B cell (primary cell): ENCODE measurements around the gene BMP8A. TPM values are rescaled to one million over a fixed set of nuclear protein-coding genes. Genes with fewer than 3 reads are reported as not detected.

Experiments used
- ATAC-seq: fragments of 200-7000 bp; cut with Tn5 transposase; one replicate; pipeline ENCODE4 v1.10.0; 2021; ENCODE audit warnings: low read depth, mild to moderate bottlenecking, moderate number of reproducible peaks, moderate library complexity
- CTCF ChIA-PET: fragments of 350-600 bp; sonication (Branson Sonifier 250); formaldehyde crosslinking; loops from one replicate; lab custom pipeline; 2021; ENCODE audit warnings: antibody characterized with exemption, inconsistent platforms; lab: Charles Lee
- POLR2A ChIA-PET: fragments of 350-600 bp; sonication (Branson Sonifier 250); formaldehyde crosslinking; loops from one replicate; lab custom pipeline; 2021; ENCODE audit warnings: antibody characterized with exemption; lab: Charles Lee
- DNase-seq: peaks from one replicate; pipeline ENCODE4 v3.0.0; 2013
- H2AFZ ChIP-seq: 2 replicates; pipeline ENCODE4 v1.6.1; 2012; ENCODE audit warnings: mild to moderate bottlenecking, low read depth, low read length; ENCODE audit not compliant: insufficient read depth, poor library complexity, severe bottlenecking
- H3K27ac ChIP-seq, 2 donors: 1 replicate in 1 of 2; 2 replicates in 1 of 2; pipeline ENCODE4 v1.5.1; 2012 to 2013; ENCODE audit warnings: low read length in 2 of 2, mild to moderate bottlenecking in 2 of 2, moderate library complexity in 1 of 2
- H3K27me3 ChIP-seq, 4 experiments: fragments of 200-600 bp in 1 of 4; sonication (generic) in 1 of 4; replicated peaks in 1 of 4; 1 replicate in 2 of 4; 2 replicates in 2 of 4; pipeline versions ENCODE4 v1.6.1 to v1.7.0; 2013 to 2016; ENCODE audit warnings: low read length in 3 of 4, mild to moderate bottlenecking in 2 of 4, mixed read lengths in 1 of 4, moderate library complexity in 1 of 4; ENCODE audit not compliant: insufficient read depth in 4 of 4, control insufficient read depth in 3 of 4; ENCODE audit errors: control extremely low read depth in 1 of 4
- H3K36me3 ChIP-seq, 2 experiments: replicated peaks in 1 of 2; 1 replicate in 1 of 2; 2 replicates in 1 of 2; pipeline versions ENCODE4 v1.6.1 to v1.7.1; 2013; ENCODE audit warnings: low read length in 1 of 2; ENCODE audit not compliant: insufficient read depth in 2 of 2, control insufficient read depth in 1 of 2; ENCODE audit errors: control extremely low read depth in 1 of 2, extremely low read depth in 1 of 2
- H3K4me1 ChIP-seq, 2 donors: fragments of 200-600 bp in 1 of 2; sonication (generic) in 1 of 2; 1 replicate in 1 of 2; 2 replicates in 1 of 2; pipeline versions ENCODE4 v1.5.1 to v1.6.1; 2013 to 2017; ENCODE audit warnings: low read length in 2 of 2; ENCODE audit not compliant: control insufficient read depth in 2 of 2, insufficient read depth in 2 of 2
- H3K4me2 ChIP-seq: replicated peaks from 2 replicates; pipeline ENCODE3; 2012; ENCODE audit warnings: mild to moderate bottlenecking, low read depth, low read length; ENCODE audit not compliant: poor library complexity, severe bottlenecking
- H3K4me3 ChIP-seq, 5 experiments: fragments of 200-600 bp in 1 of 5; sonication (generic) in 1 of 5; 1 replicate in 3 of 5; 2 replicates in 2 of 5; pipeline versions ENCODE4 v1.5.1 to v1.7.0; 2011 to 2016; ENCODE audit warnings: low read length in 4 of 5, mild to moderate bottlenecking in 4 of 5, low read depth in 2 of 5, control low read depth in 1 of 5, moderate library complexity in 1 of 5; ENCODE audit not compliant: insufficient read depth in 1 of 5; ENCODE audit errors: control extremely low read depth in 1 of 5, extremely low read depth in 1 of 5
- H3K79me2 ChIP-seq: fragments of 200-600 bp; sonication (generic); one replicate; pipeline ENCODE4 v1.6.0; 2016; ENCODE audit warnings: low read length; ENCODE audit not compliant: control insufficient read depth, insufficient read depth
- H3K9ac ChIP-seq: fragments of 200-600 bp; sonication (generic); 2 replicates; pipeline ENCODE4 v1.6.1; 2017; ENCODE audit warnings: mild to moderate bottlenecking, low read length, moderate library complexity
- H3K9me3 ChIP-seq, 3 donors: one replicate each; pipeline versions ENCODE4 v1.6.1 to v1.7.1; 2013; ENCODE audit warnings: low read length in 2 of 3; ENCODE audit not compliant: control insufficient read depth in 2 of 3, insufficient read depth in 1 of 3; ENCODE audit errors: control extremely low read depth in 1 of 3
- H4K20me1 ChIP-seq: 2 replicates; pipeline ENCODE4 v1.6.0; 2012; ENCODE audit warnings: mild to moderate bottlenecking, low read length; ENCODE audit not compliant: insufficient read depth, control insufficient read depth, poor library complexity, severe bottlenecking
- H3K27ac Mint-ChIP-seq: one replicate; pipeline ENCODE4 v1.8.0; 2021; ENCODE audit warnings: mixed read lengths
- H3K27me3 Mint-ChIP-seq: one replicate; pipeline ENCODE4 v1.8.0; 2021; ENCODE audit warnings: mixed read lengths
- H3K4me1 Mint-ChIP-seq: one replicate; pipeline ENCODE4 v1.8.0; 2021; ENCODE audit warnings: mixed read lengths
- H3K4me3 Mint-ChIP-seq: one replicate; pipeline ENCODE4 v1.8.0; 2021; ENCODE audit warnings: mixed read lengths
- H3K9me3 Mint-ChIP-seq: one replicate; pipeline ENCODE4 v1.8.0; 2022; ENCODE audit warnings: mixed read lengths; ENCODE audit not compliant: insufficient read depth
- CTCF ChIP-seq: fragments of 200-600 bp; IDR thresholded peaks from one replicate; pipeline ENCODE4 v1.8.0; 2022; ENCODE audit warnings: antibody characterized with exemption, mild to moderate bottlenecking
- EZH2 ChIP-seq: IDR thresholded peaks from 2 replicates; pipeline ENCODE4 v1.6.1; 2012; ENCODE audit warnings: borderline replicate concordance, low read depth, mild to moderate bottlenecking, moderate library complexity, low read length; ENCODE audit not compliant: insufficient read depth, poor library complexity, severe bottlenecking
- WGBS: methylation state at CpG from one replicate; pipeline ENCODE4 v1.1.5; 2013; ENCODE audit warnings: missing lambda C conversion rate; ENCODE audit not compliant: insufficient coverage; 5-methylcytosine and 5-hydroxymethylcytosine counted together
- intact Hi-C: fragments of 100-400 bp; cut with micrococcal nuclease; formaldehyde crosslinking; loops from one replicate; pipeline ENCODE4 v1.10.0; 2022
- polyA plus RNA-seq: library from polyadenylated mRNA; depleted of rRNA; stranded (reverse); fragments of >200 nt; gene quantifications from 2 replicates; pipeline ENCODE4 v1.2.3, GENCODE V29; 2012
- total RNA-seq, 2 donors: library from RNA; stranded (reverse); fragments of 120-200 nt in 1 of 2; gene quantifications; 1 replicate in 1 of 2; 2 replicates in 1 of 2; pipeline versions ENCODE4 v1.2.3 to v1.2.4, GENCODE V29; 2013 to 2022

BMP8A gene
- total and polyA plus RNA-seq, 2 donors (not counting 1 experiment from before 2014, with no cell fraction given): 0.25 to 1.1 TPM

- H3K4me1 ChIP-seq: peaks cover 3 to 8% of the 10 kb centered on the region in 2 donors
- CTCF ChIA-PET: interaction anchor here (1.7 kb wide), 1 partner anchor 51 kb away, joined by 12 read pairs; no protein-coding TSS in a partner anchor
- H3K27ac ChIP-seq: no peak overlapping the region
- H3K4me2 ChIP-seq: no peak overlapping the region
- POLR2A ChIA-PET: interaction anchor here (0.6 kb wide), 1 partner anchor 432 kb away, joined by 3 read pairs; no protein-coding TSS in a partner anchor
- no peak overlapping the region for H2AFZ ChIP-seq
- peaks cover 6% of the 10 kb centered on the region for H4K20me1 ChIP-seq
- 96% methylated on average over 4 of the region's 7 CpGs for WGBS
- H3K79me2 ChIP-seq: no peaks in the 10 kb centered on the region
- TF ChIP-seq CTCF (no peak), EZH2 (no peak)
- peaks cover 12% of the 10 kb centered on the region for H3K27me3 Mint-ChIP-seq
- H3K4me1 Mint-ChIP-seq: peaks cover 9% of the 10 kb centered on the region
- no peak overlapping the region for H3K9ac ChIP-seq
- H3K9me3 Mint-ChIP-seq: no peaks in the 10 kb centered on the region
- H3K27ac Mint-ChIP-seq: no peak overlapping the region
- H3K36me3 ChIP-seq: peaks cover 0 to 29% of the 10 kb centered on the region in 2 experiments
- DNase-seq: no peak
- no peak overlapping the region for H3K4me3 ChIP-seq
- ATAC-seq: no peak
- no peaks in the 10 kb centered on the region for H3K9me3 ChIP-seq
- intact Hi-C loops: no loop called here
- peak overlapping the region; percentile 12 for H3K4me3 Mint-ChIP-seq
- peaks cover 0 to 13% (median 6%) of the 10 kb centered on the region in 4 experiments for H3K27me3 ChIP-seq
Measured at GRCh38 chr1:39488793-39489566, 2.5 kb upstream of the BMP8A start.
